OCI-LY3 (cell line): ENCODE data around the gene GALNS.

ENCODE experiments used
- H2AFZ ChIP-seq: fragments of 200-600, 300-600 bp; shearing (Covaris generic); 2 replicates; pipeline ENCODE4 v1.6.0; 2014; ENCODE audit warnings: antibody characterized with exemption, low read depth, low read length
- H3K27ac ChIP-seq: fragments of 200-600, 300-600 bp; sonication (generic); 2 replicates; pipeline ENCODE4 v1.5.1; 2014; ENCODE audit warnings: mild to moderate bottlenecking, low read length, moderate library complexity, mixed read lengths
- H3K27me3 ChIP-seq: fragments of 200-600, 300-600 bp; sonication (generic); 2 replicates; pipeline ENCODE4 v1.6.1; 2014; ENCODE audit warnings: low read depth, low read length, mixed read lengths
- H3K36me3 ChIP-seq: fragments of 200-600, 300-600 bp; sonication (generic); replicated peaks from 2 replicates; pipeline ENCODE3; 2014; ENCODE audit warnings: low read depth, low read length, mixed read lengths
- H3K4me1 ChIP-seq: fragments of 300-600, 200-600 bp; sonication (generic); 2 replicates; pipeline ENCODE4 v1.6.1; 2014; ENCODE audit warnings: low read length, mixed read lengths
- H3K4me2 ChIP-seq: fragments of 200-600, 300-600 bp; sonication (generic); 2 replicates; pipeline ENCODE4 v1.6.1; 2014; ENCODE audit warnings: low read length, mixed read lengths
- H3K4me3 ChIP-seq: fragments of 300-600, 200-600 bp; sonication (generic); 2 replicates; pipeline ENCODE4 v1.5.1; 2014; ENCODE audit warnings: antibody characterized with exemption, mild to moderate bottlenecking, low read length, moderate library complexity
- H3K79me2 ChIP-seq: fragments of 300-600, 200-600 bp; shearing (Covaris generic); 2 replicates; pipeline ENCODE4 v1.6.1; 2014; ENCODE audit warnings: mild to moderate bottlenecking, low read length, mixed read lengths
- H3K9ac ChIP-seq: fragments of 300-600, 200-600 bp; shearing (Covaris generic); 2 replicates; pipeline ENCODE4 v1.6.0; 2014; ENCODE audit warnings: mild to moderate bottlenecking, low read length, moderate library complexity
- H3K9me3 ChIP-seq: fragments of 200-600, 300-600 bp; shearing (Covaris generic); 2 replicates; pipeline ENCODE4 v1.6.1; 2014; ENCODE audit warnings: low read length, mixed read lengths; ENCODE audit not compliant: insufficient read depth
- H4K20me1 ChIP-seq: fragments of 200-600, 300-600 bp; sonication (generic); 2 replicates; pipeline ENCODE4 v1.6.1; 2016; ENCODE audit warnings: low read length, mixed read lengths; ENCODE audit not compliant: insufficient read depth
- CTCF ChIP-seq: fragments of 200-600, 300-600 bp; sonication (generic); IDR thresholded peaks from 2 replicates; pipeline ENCODE4 v1.5.1; 2014; ENCODE audit warnings: antibody characterized with exemption, low read length, low read depth
- EZH2phosphoT487 ChIP-seq: fragments of 200-600 bp; shearing (Covaris generic); IDR thresholded peaks from 2 replicates; pipeline ENCODE4 v1.6.1; 2018; ENCODE audit warnings: antibody characterized with exemption, mixed run types, low read depth

Gene GALNS

GRCh38 chr16:88815227-88815626 is 41.5 kb downstream of the GALNS start:
- H2AFZ ChIP-seq = no peak overlapping the region
- no peak overlapping the region for H3K27ac ChIP-seq
- no peaks in the 10 kb centered on the region for H3K27me3 ChIP-seq
- TF ChIP-seq EZH2phosphoT487 = no peak
- no peak for TF ChIP-seq CTCF
- no peaks in the 10 kb centered on the region for H3K36me3 ChIP-seq
- peaks cover 13% of the 10 kb centered on the region for H3K79me2 ChIP-seq
- no peak overlapping the region for H3K4me3 ChIP-seq
- H4K20me1 ChIP-seq = peaks cover 3% of the 10 kb centered on the region; the same call in 1 of the 2 replicates
- no peak overlapping the region for H3K4me2 ChIP-seq
- no peak overlapping the region for H3K9ac ChIP-seq
- peaks cover 6% of the 10 kb centered on the region for H3K4me1 ChIP-seq
- no peaks in the 10 kb centered on the region for H3K9me3 ChIP-seq

- H3K4me1 ChIP-seq = peaks cover 11% of the 10 kb centered on the region
- no peaks in the 10 kb centered on the region for H3K9me3 ChIP-seq
- peaks cover 11% of the 10 kb centered on the region; the same call in 1 of the 2 replicates for H4K20me1 ChIP-seq
- TF ChIP-seq EZH2phosphoT487 = no peak
- H3K36me3 ChIP-seq = peaks cover 10% of the 10 kb centered on the region
- H3K9ac ChIP-seq = no peak overlapping the region
- no peak overlapping the region for H3K4me3 ChIP-seq
- peaks cover 21% of the 10 kb centered on the region for H3K79me2 ChIP-seq
- H3K27me3 ChIP-seq = no peaks in the 10 kb centered on the region
- H3K4me2 ChIP-seq = no peak overlapping the region
- H3K27ac ChIP-seq = no peak overlapping the region
- H2AFZ ChIP-seq = no peak overlapping the region
These were observed 42.6 kb downstream of the GALNS start for GRCh38 chr16:88814144-88814502.

GRCh38 chr16:88813269-88814143 is 43.2 kb downstream of the GALNS start:
- no peak for TF ChIP-seq CTCF
- no peak for TF ChIP-seq EZH2phosphoT487
- no peaks in the 10 kb centered on the region for H3K9me3 ChIP-seq
- H3K4me1 ChIP-seq = peaks cover 11% of the 10 kb centered on the region
- no peaks in the 10 kb centered on the region for H3K27me3 ChIP-seq
- peaks cover 13% of the 10 kb centered on the region; the same call in 1 of the 2 replicates for H4K20me1 ChIP-seq
- H2AFZ ChIP-seq = no peak overlapping the region
- peaks cover 13% of the 10 kb centered on the region for H3K36me3 ChIP-seq
- H3K9ac ChIP-seq = no peak overlapping the region
- H3K79me2 ChIP-seq = peaks cover 21% of the 10 kb centered on the region
- H3K27ac ChIP-seq = no peak overlapping the region
- H3K4me2 ChIP-seq = no peak overlapping the region
- no peak overlapping the region for H3K4me3 ChIP-seq

- Histone ChIP-seq H4K20me1 (peaks cover 20% of the 10 kb centered on the region; the same call in 1 of the 2 replicates), H3K27me3 (no peaks in the 10 kb centered on the region), H2AFZ (no peak overlapping the region), H3K9me3 (no peaks in the 10 kb centered on the region), H3K4me1 (peaks cover 11% of the 10 kb centered on the region), H3K4me3 (no peak overlapping the region), H3K79me2 (peaks cover 21% of the 10 kb centered on the region), H3K36me3 (peaks cover 22% of the 10 kb centered on the region), H3K27ac (no peak overlapping the region), H3K9ac (no peak overlapping the region), H3K4me2 (no peak overlapping the region)
- TF ChIP-seq EZH2phosphoT487 (no peak), CTCF (no peak)
These were observed 44.1 kb downstream of the GALNS start for GRCh38 chr16:88812513-88813268.
